HEK293T (cell line): ENCODE data around the gene CPLX4.

Experiments
- BHLHE40 ChIP-seq: fragments of 450-650 bp; IDR thresholded peaks from 2 replicates; pipeline ENCODE4 v1.6.1; 2016; ENCODE audit warnings: mild to moderate bottlenecking, moderate library complexity, borderline replicate concordance
- CTBP1 ChIP-seq: fragments of 450-650 bp; IDR thresholded peaks from 2 replicates; pipeline ENCODE4 v1.6.1; 2016; ENCODE audit warnings: borderline replicate concordance
- FOXK2 ChIP-seq: fragments of 450-650 bp; IDR thresholded peaks from 2 replicates; pipeline ENCODE4 v1.6.1; 2016; ENCODE audit warnings: mild to moderate bottlenecking
- L3MBTL2 ChIP-seq: fragments of 450-650 bp; conservative IDR thresholded peaks from 2 replicates; pipeline ENCODE4 v1.6.1; 2016; ENCODE audit warnings: mild to moderate bottlenecking
- NFRKB ChIP-seq: fragments of 450-650 bp; IDR thresholded peaks from 2 replicates; pipeline ENCODE4 v1.6.1; 2016; ENCODE audit warnings: mild to moderate bottlenecking, moderate library complexity
- SP1 ChIP-seq: fragments of 450-650 bp; IDR thresholded peaks from 2 replicates; pipeline ENCODE4 v1.6.1; 2017
- ZNF384 ChIP-seq: fragments of 450-650 bp; IDR thresholded peaks from 2 replicates; pipeline ENCODE4 v1.6.1; 2016

DNA sequence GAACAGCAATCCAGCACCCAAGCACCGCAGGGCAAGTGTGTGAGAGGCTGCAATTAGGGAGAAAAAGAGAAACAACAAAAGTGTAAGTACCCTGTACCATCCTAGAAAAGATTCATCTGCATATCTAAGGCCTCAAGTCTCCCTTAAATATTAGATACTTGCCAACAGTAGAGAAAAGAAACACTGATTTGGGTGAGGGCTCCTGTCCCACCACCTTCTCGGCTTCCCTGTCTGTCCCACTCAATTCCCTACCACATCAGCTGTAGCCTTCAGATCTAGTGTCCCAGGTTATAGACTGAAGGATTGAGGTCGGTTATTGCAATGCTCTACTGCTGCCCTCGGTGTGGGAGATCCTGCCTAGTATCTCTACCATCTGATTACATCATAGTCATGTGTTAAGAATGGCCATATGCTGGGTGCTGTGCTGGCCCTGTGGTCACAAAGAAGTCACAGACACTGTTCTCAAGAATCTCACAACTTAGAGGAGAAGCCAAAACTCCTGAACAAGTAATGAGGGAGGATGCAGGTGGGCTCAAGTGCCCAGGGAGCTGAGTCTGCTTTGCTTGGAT is 47.7 kb downstream of the CPLX4 start:
- TF ChIP-seq CTBP1 (no peak), FOXK2 (no peak), L3MBTL2 (no peak), ZNF384 (no peak), NFRKB (no peak), BHLHE40 (no peak), SP1 (no peak)
